Fibroblast of lung (primary cell): Measurements from ENCODE around the gene SRD5A3.

ENCODE experiments used
- EZH2 ChIP-seq: IDR thresholded peaks from 2 replicates; pipeline ENCODE4 v1.5.1; 2012; ENCODE audit warnings: low read length, control low read depth, mild to moderate bottlenecking; ENCODE audit errors: missing control alignments
- TF ChIP-seq, protein P1 (sequence below), 2 donors: IDR thresholded peaks in 1 of 2; conservative IDR thresholded peaks in 1 of 2; 1 replicate in 1 of 2; 2 replicates in 1 of 2; pipeline ENCODE4 v1.5.1; 2011 to 2012; ENCODE audit warnings: low read length in 2 of 2, control low read depth in 1 of 2, inconsistent platforms in 1 of 2, low read depth in 1 of 2, mild to moderate bottlenecking in 1 of 2

DNA sequence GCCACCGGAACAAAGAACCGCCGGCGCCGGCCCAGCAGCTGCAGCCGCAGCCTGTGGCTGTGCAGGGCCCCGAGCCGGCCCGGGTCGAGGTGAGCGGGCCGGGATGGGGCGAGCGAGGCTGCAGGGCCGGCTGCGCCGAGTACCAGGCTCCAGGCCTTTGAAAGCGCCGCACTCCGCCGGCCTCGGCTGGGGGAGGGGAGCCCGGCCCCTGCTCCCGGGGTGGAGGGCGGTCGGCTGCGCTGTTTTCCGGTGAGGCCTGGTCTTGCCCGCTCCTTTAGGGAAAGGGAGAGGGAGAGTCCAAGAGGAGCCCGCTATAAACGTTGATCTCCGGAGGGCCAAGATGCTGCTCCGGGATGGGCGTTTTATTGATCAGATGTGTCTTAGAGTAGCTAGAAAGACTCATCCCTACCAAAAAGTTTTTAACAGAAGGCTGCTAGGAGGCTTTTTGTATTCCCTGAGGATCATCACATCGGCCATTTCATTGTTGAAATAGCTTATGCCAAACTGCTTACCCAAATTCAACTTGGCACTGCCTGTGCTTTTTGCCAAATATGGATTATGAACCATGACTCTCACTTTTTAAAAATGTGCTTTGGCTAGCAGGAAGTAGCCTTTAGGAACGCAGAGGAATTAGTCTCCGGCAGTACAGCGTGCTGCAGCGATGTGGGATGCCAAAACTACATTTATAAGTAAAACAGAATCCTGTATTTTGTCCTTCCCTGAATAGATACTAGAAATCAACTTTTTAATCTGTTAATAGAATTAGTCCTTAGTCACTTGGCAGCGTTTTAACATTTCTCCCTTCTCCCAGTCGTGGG is 50.5 kb downstream of the SRD5A3 start:
- TF ChIP-seq, protein P1, sequence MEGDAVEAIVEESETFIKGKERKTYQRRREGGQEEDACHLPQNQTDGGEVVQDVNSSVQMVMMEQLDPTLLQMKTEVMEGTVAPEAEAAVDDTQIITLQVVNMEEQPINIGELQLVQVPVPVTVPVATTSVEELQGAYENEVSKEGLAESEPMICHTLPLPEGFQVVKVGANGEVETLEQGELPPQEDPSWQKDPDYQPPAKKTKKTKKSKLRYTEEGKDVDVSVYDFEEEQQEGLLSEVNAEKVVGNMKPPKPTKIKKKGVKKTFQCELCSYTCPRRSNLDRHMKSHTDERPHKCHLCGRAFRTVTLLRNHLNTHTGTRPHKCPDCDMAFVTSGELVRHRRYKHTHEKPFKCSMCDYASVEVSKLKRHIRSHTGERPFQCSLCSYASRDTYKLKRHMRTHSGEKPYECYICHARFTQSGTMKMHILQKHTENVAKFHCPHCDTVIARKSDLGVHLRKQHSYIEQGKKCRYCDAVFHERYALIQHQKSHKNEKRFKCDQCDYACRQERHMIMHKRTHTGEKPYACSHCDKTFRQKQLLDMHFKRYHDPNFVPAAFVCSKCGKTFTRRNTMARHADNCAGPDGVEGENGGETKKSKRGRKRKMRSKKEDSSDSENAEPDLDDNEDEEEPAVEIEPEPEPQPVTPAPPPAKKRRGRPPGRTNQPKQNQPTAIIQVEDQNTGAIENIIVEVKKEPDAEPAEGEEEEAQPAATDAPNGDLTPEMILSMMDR (conservative IDR thresholded peaks at IDR 0.05 in 1 of 2, IDR thresholded peaks at IDR 0.05 in 1 of 2; ENCODE audit: low read depth in 1 of 2, low read length in 2 of 2): no peak
- TF ChIP-seq EZH2: no peak
